Measurements from ENCODE around the gene ABCA5.
A peak's percentile ranks its signal among the peaks of the same experiment; 100 is the strongest.
"Not testable (repeated sequence)": the region's sequence is repeated elsewhere in the genome, so short reads cannot be mapped to it uniquely, and the experiment has no call there.

ABCA5 gene

GRCh38 chr17:69326377-69327059 lies 415 bp downstream of the ABCA5 start:
- DNase-seq = no peak

DNA sequence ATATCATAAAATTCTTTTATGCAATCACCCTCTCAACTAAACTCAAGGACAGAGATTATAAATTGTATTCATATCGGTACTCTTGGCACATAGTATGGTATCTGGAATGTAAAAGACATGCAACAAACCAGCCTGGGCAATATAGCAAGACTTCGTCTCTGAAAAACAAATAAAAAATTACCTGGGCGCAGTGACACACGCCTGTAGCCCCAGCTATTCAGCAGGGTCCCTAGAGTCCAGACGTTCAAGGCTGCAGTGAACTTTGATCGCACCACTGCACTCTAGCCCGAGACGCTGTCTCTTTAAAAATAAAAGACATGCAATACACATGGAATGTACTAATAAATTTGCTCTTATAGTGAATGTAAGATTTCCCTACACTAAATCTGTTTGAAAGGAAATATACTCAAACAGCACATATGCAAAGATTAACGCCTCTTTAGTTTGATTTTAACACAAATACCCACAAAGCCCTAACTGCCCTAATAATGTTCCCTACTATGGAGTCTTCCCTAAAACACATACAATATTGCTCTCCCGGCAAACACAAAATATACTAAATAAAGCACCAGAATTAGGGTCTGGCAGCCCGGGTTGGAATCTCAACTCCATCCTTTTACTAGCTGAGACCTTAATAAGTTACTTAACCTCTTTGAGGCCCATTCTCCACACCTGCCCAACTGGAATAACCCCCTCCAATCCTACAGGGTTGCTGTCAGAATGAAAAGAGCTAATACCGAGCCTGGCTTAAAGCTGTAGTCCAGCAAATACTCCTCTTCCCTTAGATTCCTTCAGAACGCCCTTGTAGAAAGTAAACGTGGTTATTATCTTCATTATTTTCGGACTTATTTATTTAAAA lies 1.2 kb downstream of the ABCA5 start:
- DNase-seq = no peak

- DNase-seq = no peak
Measured at GRCh38 chr17:69323806-69324205, 3.1 kb downstream of the ABCA5 start.

GRCh38 chr17:69320908-69321238 lies 6.1 kb downstream of the ABCA5 start:
- no peak for DNase-seq

GRCh38 chr17:69320210-69320907 lies 6.6 kb downstream of the ABCA5 start:
- no peak for DNase-seq

DNA sequence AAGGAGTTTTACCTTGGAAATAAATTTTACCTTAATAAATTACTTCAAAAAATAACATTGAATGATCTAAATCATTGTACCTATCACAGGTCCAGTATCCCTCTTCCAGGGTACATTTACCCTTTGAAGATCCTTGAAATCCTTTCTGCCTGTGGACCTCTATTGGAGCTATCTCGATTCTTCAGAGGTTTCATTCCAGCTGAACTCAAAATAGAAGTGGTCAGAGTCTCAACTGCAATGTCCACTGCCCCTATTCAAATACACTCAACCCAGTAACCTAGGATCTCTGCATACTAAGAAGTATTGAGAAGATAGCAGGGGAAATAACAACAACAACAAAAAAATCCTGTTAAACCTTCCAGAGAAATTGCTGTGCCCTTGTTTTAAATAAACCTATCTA lies 9.3 kb downstream of the ABCA5 start:
- DNase-seq = no peak

DNA sequence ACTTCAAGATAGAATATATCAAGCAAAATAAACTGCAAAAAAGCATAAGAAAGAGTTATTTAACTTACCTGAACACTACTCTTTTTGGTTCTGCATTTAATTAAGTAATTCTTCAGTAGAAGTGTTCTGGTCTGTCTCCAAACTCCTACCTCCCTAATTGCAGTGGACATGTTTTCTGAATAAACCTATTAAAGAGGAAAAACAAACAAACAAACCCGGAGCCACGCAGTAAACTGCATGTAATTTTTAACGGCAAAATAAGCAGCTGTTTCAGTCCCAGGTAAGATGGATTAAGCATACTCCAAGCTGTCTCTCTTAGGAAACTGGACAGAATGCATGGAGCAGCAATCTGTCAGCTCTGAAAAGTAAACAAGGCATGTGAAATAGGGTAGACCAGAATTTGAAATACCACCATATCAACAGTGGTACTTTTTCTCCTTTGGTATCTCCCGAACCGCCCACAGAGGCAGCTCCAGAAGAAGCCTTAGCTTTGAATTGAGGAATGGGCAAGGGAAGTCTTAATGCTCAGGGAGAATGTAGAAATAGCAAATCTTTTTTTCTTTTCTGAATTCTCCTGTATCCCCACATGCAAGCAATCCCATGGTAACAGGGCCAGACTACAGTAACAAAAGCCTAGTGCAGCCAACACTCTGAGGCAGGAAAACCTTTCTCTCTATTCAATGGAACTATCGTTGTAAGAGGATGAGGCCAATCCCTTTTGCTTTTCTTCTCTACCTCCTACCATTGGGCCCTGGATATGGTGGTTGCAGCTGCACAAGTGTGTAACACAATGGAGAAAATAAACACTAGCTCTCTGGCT lies 12.5 kb downstream of the ABCA5 start:
- peak; percentile 30 for DNase-seq

- DNase-seq = no peak
Measured at GRCh38 chr17:69305177-69305576, 21.8 kb downstream of the ABCA5 start.

GRCh38 chr17:69302682-69303081 lies 24.3 kb downstream of the ABCA5 start:
- DNase-seq = no peak

GRCh38 chr17:69300222-69300621 lies 26.7 kb downstream of the ABCA5 start:
- DNase-seq = no peak

- DNase-seq = not testable (repeated sequence)
Measured at GRCh38 chr17:69298120-69298722, 28.7 kb downstream of the ABCA5 start.

DNA sequence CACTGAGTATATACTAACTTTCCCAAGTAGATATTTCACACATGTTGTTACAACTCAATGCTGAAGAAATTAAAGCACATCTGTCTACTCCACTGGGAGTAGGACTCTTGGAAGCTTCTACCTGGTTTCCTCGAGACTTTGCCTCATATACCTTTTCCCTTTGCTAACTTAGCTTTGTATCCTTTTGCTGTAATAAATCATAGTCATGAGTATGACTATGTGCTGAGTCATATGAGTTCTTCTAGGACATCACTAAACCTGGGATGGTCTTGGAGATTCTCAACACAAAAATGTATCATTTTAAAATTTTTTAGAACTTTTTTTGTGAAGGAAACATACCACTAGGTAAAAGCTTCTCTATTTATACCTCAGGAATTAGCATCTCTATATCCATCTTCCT lies 39.8 kb downstream of the ABCA5 start:
- no peak for DNase-seq

DNA sequence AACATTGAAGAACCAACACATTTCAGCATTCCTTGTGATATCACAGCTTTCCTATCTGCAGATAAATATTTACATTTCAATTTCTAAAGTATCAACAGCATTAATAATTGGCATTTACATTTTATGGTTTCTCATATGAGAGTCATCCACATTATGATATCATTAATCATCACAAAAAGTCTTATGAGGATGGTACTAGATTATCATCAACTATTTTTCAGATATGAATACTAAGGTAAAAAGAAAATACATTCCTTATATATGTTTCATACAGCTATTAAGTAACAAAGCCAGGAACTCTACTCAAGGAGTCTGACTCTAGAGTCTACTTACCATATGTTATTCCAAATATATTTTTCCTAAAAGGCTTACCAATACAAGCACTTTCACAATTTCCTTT lies 40.7 kb downstream of the ABCA5 start:
- DNase-seq = no peak

DNA sequence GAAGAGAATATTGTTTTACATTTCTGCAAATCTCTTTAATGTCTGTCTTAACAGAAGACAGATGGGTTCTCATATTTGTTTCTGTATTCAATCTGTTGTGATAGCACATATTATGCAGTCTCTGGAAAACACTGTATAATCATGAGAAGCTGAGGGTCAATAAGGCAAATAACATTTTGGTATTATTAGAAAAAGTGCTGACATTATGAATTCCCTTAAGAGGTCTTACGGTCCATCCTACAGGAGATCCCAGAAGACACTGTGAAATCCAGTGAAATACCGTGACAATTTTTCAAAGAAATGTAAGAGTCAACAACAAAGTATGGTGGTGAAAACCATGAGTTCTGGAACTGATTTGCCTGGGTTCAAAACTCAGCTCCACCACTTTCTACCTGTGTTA lies 42.3 kb downstream of the ABCA5 start:
- no peak for DNase-seq

- no peak for DNase-seq
Measured at GRCh38 chr17:69282002-69282401, 44.9 kb downstream of the ABCA5 start.

DNA sequence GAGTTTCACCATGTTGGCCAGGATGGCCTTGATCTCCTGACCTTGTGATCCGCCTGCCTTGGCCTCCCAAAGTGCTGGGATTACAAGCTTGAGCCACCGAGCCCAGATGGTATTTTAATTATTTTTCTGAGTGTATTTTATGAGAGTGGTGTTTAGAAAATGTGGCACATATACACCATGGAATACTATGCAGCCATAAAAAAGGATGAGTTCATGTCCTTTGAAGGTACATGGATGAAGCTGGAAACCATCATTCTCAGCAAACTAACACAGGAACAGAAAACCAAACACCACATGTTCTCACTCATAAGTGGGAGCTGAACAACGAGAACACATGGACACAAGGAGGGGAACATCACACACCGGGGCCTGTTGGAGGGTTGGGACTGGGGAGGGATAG lies 50.7 kb downstream of the ABCA5 start:
- not testable (repeated sequence) for DNase-seq

DNA sequence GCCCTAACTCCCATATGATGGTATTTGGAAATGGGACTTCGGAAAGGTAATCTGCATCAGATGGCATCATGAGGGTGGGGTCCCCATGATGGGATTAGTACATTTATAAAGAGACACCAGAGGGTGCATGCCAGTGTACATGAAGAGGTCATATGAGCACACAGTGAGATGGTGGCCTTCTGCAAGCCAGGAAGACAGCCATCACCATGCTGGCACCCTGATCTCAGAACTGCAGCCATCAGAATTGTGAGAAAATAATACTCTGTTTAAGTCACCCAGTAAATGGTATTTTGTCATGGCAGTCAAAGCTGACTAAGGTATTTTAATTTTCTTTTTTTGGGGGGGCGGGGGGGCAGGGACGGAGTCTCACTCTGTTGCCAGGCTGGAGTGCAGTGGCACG lies 51.2 kb downstream of the ABCA5 start:
- no peak for DNase-seq

DNA sequence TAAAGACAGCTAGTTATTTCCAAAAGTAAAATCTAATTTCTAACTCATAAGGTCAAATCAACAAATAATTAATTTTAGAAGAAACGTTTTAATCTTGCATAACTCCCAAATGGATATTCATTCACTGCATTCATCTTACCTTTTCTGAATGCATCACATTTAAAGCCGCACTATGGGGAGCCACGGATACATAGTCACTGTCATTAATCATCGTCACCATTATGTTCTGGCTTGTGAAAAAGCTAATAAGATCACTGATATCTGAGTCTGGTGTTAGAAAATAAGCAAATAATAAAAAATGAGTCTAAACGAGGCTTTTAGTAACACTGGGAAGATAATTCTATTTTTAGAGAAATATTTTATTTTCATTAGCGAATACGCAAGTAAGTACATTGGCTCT lies 55.9 kb downstream of the ABCA5 start:
- no peak for DNase-seq

DNA sequence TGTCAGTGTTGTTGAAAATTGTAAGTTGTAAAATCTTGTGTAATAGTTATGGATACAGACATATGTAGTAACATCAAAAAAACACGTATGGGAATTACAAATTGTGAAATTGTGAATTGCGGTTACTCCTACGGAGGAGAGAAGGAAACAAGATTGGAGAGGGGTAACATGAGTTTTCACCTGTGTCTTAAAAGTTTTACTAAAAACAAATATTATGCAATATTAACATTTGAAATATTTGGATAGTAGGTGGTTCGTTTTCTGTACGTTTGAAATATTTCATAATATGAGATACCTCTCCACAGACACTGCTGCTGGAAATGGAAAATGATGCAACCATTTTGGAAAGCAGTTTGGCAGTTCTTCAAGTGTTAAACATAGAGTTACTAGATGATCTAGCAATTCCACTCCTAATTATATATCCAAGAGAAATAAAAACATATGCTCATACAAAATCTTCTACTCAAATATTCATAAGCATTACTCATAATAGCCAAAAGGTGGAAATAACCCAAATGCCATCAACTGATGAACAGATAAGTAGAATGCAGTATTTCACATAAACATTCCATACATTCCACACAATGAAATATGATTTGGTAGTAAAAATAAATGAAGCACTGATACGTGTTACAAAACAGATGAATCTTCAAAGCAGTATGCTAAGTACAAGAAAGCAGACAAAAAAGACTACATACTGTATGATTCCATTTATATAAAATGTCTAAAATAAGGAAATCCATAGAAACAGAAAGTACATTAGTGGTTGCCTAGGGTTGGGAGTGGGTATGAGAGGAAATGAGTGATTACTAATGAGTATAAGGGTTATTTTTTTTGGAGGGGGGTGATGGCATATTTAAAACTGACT lies 57.6 kb downstream of the ABCA5 start:
- no peak for DNase-seq

DNA sequence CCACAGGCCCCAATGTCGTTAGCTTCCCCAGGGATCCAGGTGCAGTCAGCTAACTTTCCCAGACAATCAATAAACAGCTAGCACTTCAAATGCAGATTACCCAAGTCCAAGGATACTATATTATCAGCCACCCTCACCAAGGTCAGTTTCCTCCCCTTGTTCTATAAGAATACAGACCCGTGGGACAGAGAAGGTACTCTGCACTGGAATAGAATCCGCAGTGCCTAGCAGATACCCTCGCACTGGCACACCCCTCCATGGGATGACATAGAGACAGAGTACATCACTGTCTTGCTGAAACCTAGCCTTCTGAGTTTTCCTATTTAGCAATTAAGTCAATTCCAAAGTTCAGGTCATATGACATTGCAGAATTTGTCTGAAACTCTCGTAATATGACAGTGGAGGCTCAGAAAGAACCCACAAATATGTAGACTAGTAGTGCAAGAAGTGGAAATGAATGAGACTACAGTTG lies 58.4 kb downstream of the ABCA5 start:
- DNase-seq = no peak

- no peak for DNase-seq
Measured at GRCh38 chr17:69267219-69267618, 59.7 kb downstream of the ABCA5 start.

DNA sequence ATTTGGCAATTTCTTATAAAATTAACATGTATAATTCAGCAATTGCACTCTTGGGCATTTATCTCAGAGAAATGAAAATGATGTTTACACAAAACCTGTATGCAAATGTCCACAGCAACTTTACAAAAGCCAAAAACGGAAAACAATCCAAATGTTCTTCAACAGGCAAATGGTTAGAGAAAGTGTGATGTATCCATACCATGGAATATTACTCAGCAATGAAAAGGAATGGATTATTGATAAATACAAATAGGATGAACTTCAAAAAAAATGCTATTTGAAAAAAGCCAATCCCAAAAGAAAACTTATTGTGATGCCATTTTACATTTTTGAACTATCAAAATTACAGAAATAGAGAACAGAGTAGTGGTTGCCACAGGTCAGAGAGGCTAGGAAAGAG lies 61.1 kb downstream of the ABCA5 start:
- no peak for DNase-seq

Data from SHP77 treated with DMSO at 0.1 percent for 48 hours (cell line).